HepG2 (cell line): Measurements from ENCODE around the gene DCC. TPM values are rescaled to one million over a fixed set of nuclear protein-coding genes. Genes with fewer than 3 reads are reported as not detected.

Source experiments
- ATAC-seq: fragments of 200-7000 bp; cut with Tn5 transposase; 3 replicates; pipeline ENCODE4 v1.9.1; 2020; ENCODE audit warnings: mild to moderate bottlenecking, moderate library complexity
- BruUV-seq: library from RNA; stranded (reverse); fragments of 400-500 nt; replicated peaks from 2 replicates; lab custom pipeline; 2021; lab: Mats Ljungman, UMichigan
- CTCF ChIA-PET: fragments of 300-600 bp; formaldehyde crosslinking; extraction: SDS; loops from one replicate; lab custom pipeline; 2021; ENCODE audit warnings: low total read pairs, inconsistent platforms, low intra/inter-chr PET ratio; lab: Yijun Ruan, JAX
- POLR2A ChIA-PET: fragments of 350-600 bp; sonication (Branson Sonifier 250); formaldehyde crosslinking; loops from one replicate; lab custom pipeline; 2020; ENCODE audit warnings: antibody characterized with exemption, inconsistent platforms; lab: Yijun Ruan, JAX
- DNase-seq: peaks from one replicate; pipeline ENCODE4 v3.0.0-alpha.2; 2015; ENCODE audit warnings: low spot score
- FAIRE-seq: peaks from 3 replicates; lab custom pipeline; 2011; peaks lifted over from hg19 to GRCh38; lab: Jason Lieb, UNC
- H2AFZ ChIP-seq: one replicate; pipeline ENCODE4 v1.6.1; 2011; ENCODE audit warnings: low read length, inconsistent platforms
- H3K27ac ChIP-seq: fragments of 300-600 bp; 3 replicates; pipeline ENCODE4 v1.8.0; 2011; ENCODE audit warnings: mixed run types, mild to moderate bottlenecking, mixed read lengths, low read length, inconsistent platforms; ENCODE audit not compliant: insufficient read depth; ENCODE audit errors: extremely low read length
- H3K27me3 ChIP-seq, 2 experiments: fragments of 200-600 bp in 1 of 2; 2 replicates in 1 of 2; 3 replicates in 1 of 2; pipeline versions ENCODE4 v1.6.0 to v1.8.0; 2011; ENCODE audit warnings: low read length in 2 of 2, mild to moderate bottlenecking in 2 of 2, moderate library complexity in 2 of 2, inconsistent platforms in 1 of 2; ENCODE audit not compliant: insufficient read depth in 2 of 2, control insufficient read depth in 1 of 2
- H3K36me3 ChIP-seq, 2 experiments: fragments of 200-600 bp in 1 of 2; replicated peaks in 1 of 2; 2 replicates in 1 of 2; 3 replicates in 1 of 2; pipeline versions ENCODE4 v1.5.1 to v1.8.0; 2011; ENCODE audit warnings: low read length in 2 of 2, inconsistent platforms in 1 of 2; ENCODE audit not compliant: insufficient read depth in 2 of 2, control insufficient read depth in 1 of 2
- H3K4me1 ChIP-seq: 2 replicates; pipeline ENCODE4 v1.5.1; 2012; ENCODE audit warnings: low read length, inconsistent platforms; ENCODE audit not compliant: insufficient read depth
- H3K4me2 ChIP-seq: 2 replicates; pipeline ENCODE4 v1.6.0; 2011; ENCODE audit warnings: low read depth, low read length, inconsistent platforms
- H3K4me3 ChIP-seq, 3 experiments: fragments of 200-600 bp in 1 of 3; sonication (generic), shearing (Covaris generic) in 1 of 3; replicated peaks in 1 of 3; 2 replicates each; pipeline ENCODE4 v1.5.1; 2011 to 2016; ENCODE audit warnings: low read length in 3 of 3, inconsistent platforms in 2 of 3, low read depth in 2 of 3, mild to moderate bottlenecking in 2 of 3, control low read depth in 1 of 3, mixed read lengths in 1 of 3; ENCODE audit not compliant: insufficient read depth in 1 of 3
- H3K79me2 ChIP-seq: one replicate; pipeline ENCODE4 v1.6.1; 2011; ENCODE audit warnings: low read length, inconsistent platforms; ENCODE audit not compliant: insufficient read depth
- H3K9ac ChIP-seq: 2 replicates; pipeline ENCODE4 v1.6.0; 2011; ENCODE audit warnings: mild to moderate bottlenecking, low read depth, low read length, inconsistent platforms; ENCODE audit not compliant: insufficient read depth
- H3K9me3 ChIP-seq: 2 replicates; pipeline ENCODE4 v1.5.1; 2012; ENCODE audit warnings: mild to moderate bottlenecking, low read length
- H4K20me1 ChIP-seq: 2 replicates; pipeline ENCODE4 v1.6.0; 2011; ENCODE audit warnings: inconsistent platforms, mild to moderate bottlenecking, low read length, moderate library complexity; ENCODE audit not compliant: insufficient read depth
- ARNT2 ChIP-seq: sonication (generic); formaldehyde crosslinking; IDR thresholded peaks from 2 replicates; pipeline ENCODE4 v1.8.0; 2022; ENCODE audit warnings: mild to moderate bottlenecking, low read depth, missing genetic modification reagents, moderate library complexity
- CSRNP1 ChIP-seq: sonication (generic); formaldehyde crosslinking; IDR thresholded peaks from 2 replicates; pipeline ENCODE4 v1.8.1; 2023; ENCODE audit warnings: mild to moderate bottlenecking, missing genetic modification reagents
- GPBP1L1 ChIP-seq: sonication (generic); formaldehyde crosslinking; IDR thresholded peaks from 2 replicates; pipeline ENCODE4 v1.5.0; 2020; ENCODE audit warnings: mild to moderate bottlenecking, missing genetic modification reagents
- GPN1 ChIP-seq: sonication (generic); formaldehyde crosslinking; IDR thresholded peaks from 2 replicates; pipeline ENCODE4 v1.5.1; 2020; ENCODE audit warnings: missing genetic modification reagents, borderline replicate concordance
- HNF4A ChIP-seq: sonication (generic); formaldehyde crosslinking; IDR thresholded peaks from 2 replicates; pipeline ENCODE4 v1.4.0; 2020; ENCODE audit warnings: missing genetic modification reagents
- NCOA1 ChIP-seq: sonication (generic); formaldehyde crosslinking; IDR thresholded peaks from 2 replicates; pipeline ENCODE4 v1.9.0; 2021; ENCODE audit warnings: missing genetic modification reagents
- PHF21A ChIP-seq: sonication (generic); formaldehyde crosslinking; IDR thresholded peaks from 2 replicates; pipeline ENCODE4 v1.5.0; 2020; ENCODE audit warnings: mild to moderate bottlenecking, missing genetic modification reagents
- PHF8 ChIP-seq: sonication (generic); formaldehyde crosslinking; IDR thresholded peaks from 2 replicates; pipeline ENCODE4 v1.5.0; 2020; ENCODE audit warnings: missing genetic modification reagents
- POLR2AphosphoS2 ChIP-seq: IDR thresholded peaks from 2 replicates; pipeline ENCODE4 v1.6.1; 2011; ENCODE audit warnings: low read depth, low read length, improper control_type of control experiment
- SIX4 ChIP-seq: sonication (generic); formaldehyde crosslinking; IDR thresholded peaks from 2 replicates; pipeline ENCODE4 v1.4.0; 2020; ENCODE audit warnings: missing genetic modification reagents
- SNAPC2 ChIP-seq: sonication (generic); formaldehyde crosslinking; IDR thresholded peaks from 2 replicates; pipeline ENCODE4 v1.8.1; 2022; ENCODE audit warnings: mild to moderate bottlenecking, missing genetic modification reagents
- SNAPC4 ChIP-seq: sonication (generic); formaldehyde crosslinking; IDR thresholded peaks from 2 replicates; pipeline ENCODE4 v1.4.0; 2020; ENCODE audit warnings: mild to moderate bottlenecking, missing genetic modification reagents
- TFDP2 ChIP-seq: sonication (generic); formaldehyde crosslinking; IDR thresholded peaks from 2 replicates; pipeline ENCODE4 v1.4.0; 2020; ENCODE audit warnings: missing genetic modification reagents
- ZFP90 ChIP-seq: sonication (generic); formaldehyde crosslinking; IDR thresholded peaks from 2 replicates; pipeline ENCODE4 v1.8.0; 2022; ENCODE audit warnings: missing genetic modification reagents, mild to moderate bottlenecking, inconsistent platforms, borderline replicate concordance
- ZNF354B ChIP-seq: sonication (generic); formaldehyde crosslinking; IDR thresholded peaks from 2 replicates; pipeline ENCODE4 v1.8.0; 2022; ENCODE audit warnings: mild to moderate bottlenecking, missing genetic modification reagents
- ZNF558 ChIP-seq: sonication (generic); formaldehyde crosslinking; IDR thresholded peaks from 2 replicates; pipeline ENCODE4 v1.9.0; 2022; ENCODE audit warnings: mild to moderate bottlenecking, missing genetic modification reagents, borderline replicate concordance
- WGBS: methylation state at CpG from one replicate; pipeline ENCODE4 v1.1.6; 2017; ENCODE audit warnings: low lambda C conversion rate; 5-methylcytosine and 5-hydroxymethylcytosine counted together
- in situ Hi-C: cut with HindIII; loops from 2 replicates; pipeline ENCODE4 v1.10.0; 2017; ENCODE audit warnings: low pct_unique_long_range_greater_than_20kb; ENCODE audit not compliant: extremely low pct_ligation_motif_present
- intact Hi-C: fragments of 100-400 bp; cut with micrococcal nuclease; formaldehyde crosslinking; loops from one replicate; pipeline ENCODE4 v1.10.0; 2022; ENCODE audit not compliant: unreplicated experiment
- polyA plus RNA-seq, 8 experiments: library from polyadenylated mRNA; depleted of rRNA in 3 of 8; stranded (reverse) in 7 of 8; unstranded in 1 of 8; fragments of >200 nt; fragmentation: Illumina TruSeq in 4 of 8; extraction: Trizol in 4 of 8; gene quantifications; 2 replicates each; pipeline versions ENCODE4 v1.2.1 to v1.2.3, GENCODE V29; 2011 to 2016; ENCODE audit warnings: low read depth in 4 of 8, missing spikeins in 1 of 8, mixed read lengths in 1 of 8; ENCODE audit not compliant: insufficient read depth in 1 of 8
- total RNA-seq, 5 experiments: library from RNA; depleted of rRNA; stranded (reverse); fragments of >200 nt; fragmentation: Illumina TruSeq; extraction: Trizol; gene quantifications; 2 replicates each; pipeline ENCODE4 v1.2.3, GENCODE V29; 2016; ENCODE audit warnings: low read depth in 1 of 5

The DCC gene
- total and polyA plus RNA-seq, 2 of the 13 experiments (the other 11 are each of a cell fraction or from before 2014, with no cell fraction given): not detected

- TF ChIP-seq CSRNP1 (no peak), GPN1 (CRISPR knock-in tag) (no peak), ZNF354B (no peak)
Measured at GRCh38 chr18:53443336-53443735, 1103.3 kb downstream of the DCC start (continued).

- FAIRE-seq (no peak), DNase-seq (no peak), ATAC-seq (no peak)
- H3K27me3 ChIP-seq: no peaks in the 10 kb centered on the region
- no peaks in the 10 kb centered on the region for H3K4me1 ChIP-seq
- no peak overlapping the region for H3K4me3 ChIP-seq
- intact Hi-C loops (no loop called here), in situ Hi-C loops (no loop called here)
- 12% methylated on average over 4 of the region's 4 CpGs for WGBS
- H3K79me2 ChIP-seq: no peaks in the 10 kb centered on the region
- no peak overlapping the region for H3K9ac ChIP-seq
- no TSS peak for BruUV-seq
- H3K36me3 ChIP-seq: no peaks in the 10 kb centered on the region
- H2AFZ ChIP-seq: no peak overlapping the region
- POLR2A ChIA-PET: no interaction called here
- no peaks in the 10 kb centered on the region for H3K9me3 ChIP-seq
- CTCF ChIA-PET: no interaction called here
- H4K20me1 ChIP-seq: no peaks in the 10 kb centered on the region
- H3K4me2 ChIP-seq: no peak overlapping the region
- no peak overlapping the region for H3K27ac ChIP-seq
- TF ChIP-seq SIX4 (CRISPR knock-in tag) (no peak), PHF21A (CRISPR knock-in tag) (no peak), SNAPC4 (CRISPR knock-in tag) (no peak), GPBP1L1 (CRISPR knock-in tag) (no peak), ZFP90 (no peak), TFDP2 (CRISPR knock-in tag) (no peak), NCOA1 (CRISPR knock-in tag) (no peak), PHF8 (CRISPR knock-in tag) (no peak), ARNT2 (CRISPR knock-in tag) (no peak), ZNF558 (no peak), SNAPC2 (CRISPR knock-in tag) (no peak), POLR2AphosphoS2 (no peak), HNF4A (CRISPR knock-in tag) (no peak)
Measured at GRCh38 chr18:53443831-53444230, 1103.8 kb downstream of the DCC start.
